ENCODE data around the gene ERCC6L. TPM values are rescaled to one million over a fixed set of nuclear protein-coding genes. Genes with fewer than 3 reads are reported as not detected.
A peak's percentile ranks its signal among the peaks of the same experiment; 100 is the strongest.

ERCC6L gene
- total and polyA plus RNA-seq, 2 donors (not counting 1 experiment from before 2014, with no cell fraction given): 0.34 to 0.61 TPM

- H3K36me3 ChIP-seq (replicated peaks in 1 of 2; ENCODE audit: control extremely low read depth in 1 of 2, control insufficient read depth in 1 of 2, extremely low read depth in 1 of 2, insufficient read depth in 2 of 2, low read length in 1 of 2): peaks cover 0 to 12% of the 10 kb centered on the region in 2 experiments
- no peak overlapping the region for H3K9ac ChIP-seq (ENCODE audit: low read length)
- H3K27me3 ChIP-seq (replicated peaks in 1 of 4; ENCODE audit: control extremely low read depth in 1 of 4, control insufficient read depth in 3 of 4, insufficient read depth in 4 of 4, low read length in 3 of 4): no peaks in the 10 kb centered on the region
- no peaks in the 10 kb centered on the region for H4K20me1 ChIP-seq (ENCODE audit: control insufficient read depth, insufficient read depth, low read length, poor library complexity, severe bottlenecking)
- Mint-ChIP-seq H3K27ac (no peak overlapping the region), H3K9me3 (ENCODE audit: insufficient read depth) (no peaks in the 10 kb centered on the region), H3K4me1 (no peaks in the 10 kb centered on the region), H3K4me3 (no peak overlapping the region), H3K27me3 (no peaks in the 10 kb centered on the region)
- no peak overlapping the region for H3K27ac ChIP-seq (ENCODE audit: low read length in 2 of 2)
- TF ChIP-seq, protein P1, sequence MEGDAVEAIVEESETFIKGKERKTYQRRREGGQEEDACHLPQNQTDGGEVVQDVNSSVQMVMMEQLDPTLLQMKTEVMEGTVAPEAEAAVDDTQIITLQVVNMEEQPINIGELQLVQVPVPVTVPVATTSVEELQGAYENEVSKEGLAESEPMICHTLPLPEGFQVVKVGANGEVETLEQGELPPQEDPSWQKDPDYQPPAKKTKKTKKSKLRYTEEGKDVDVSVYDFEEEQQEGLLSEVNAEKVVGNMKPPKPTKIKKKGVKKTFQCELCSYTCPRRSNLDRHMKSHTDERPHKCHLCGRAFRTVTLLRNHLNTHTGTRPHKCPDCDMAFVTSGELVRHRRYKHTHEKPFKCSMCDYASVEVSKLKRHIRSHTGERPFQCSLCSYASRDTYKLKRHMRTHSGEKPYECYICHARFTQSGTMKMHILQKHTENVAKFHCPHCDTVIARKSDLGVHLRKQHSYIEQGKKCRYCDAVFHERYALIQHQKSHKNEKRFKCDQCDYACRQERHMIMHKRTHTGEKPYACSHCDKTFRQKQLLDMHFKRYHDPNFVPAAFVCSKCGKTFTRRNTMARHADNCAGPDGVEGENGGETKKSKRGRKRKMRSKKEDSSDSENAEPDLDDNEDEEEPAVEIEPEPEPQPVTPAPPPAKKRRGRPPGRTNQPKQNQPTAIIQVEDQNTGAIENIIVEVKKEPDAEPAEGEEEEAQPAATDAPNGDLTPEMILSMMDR (IDR thresholded peaks at IDR 0.05): no peak
- TF ChIP-seq EZH2 (IDR thresholded peaks at IDR 0.05; ENCODE audit: borderline replicate concordance, insufficient read depth, low read depth, low read length, poor library complexity, severe bottlenecking): no peak
- H3K4me2 ChIP-seq (replicated peaks; ENCODE audit: low read depth, low read length, poor library complexity, severe bottlenecking): no peak overlapping the region
- ATAC-seq (ENCODE audit: low read depth): no peak
- no peaks in the 10 kb centered on the region for H3K79me2 ChIP-seq (ENCODE audit: control insufficient read depth, insufficient read depth, low read length)
- no peaks in the 10 kb centered on the region for H3K4me1 ChIP-seq (ENCODE audit: control insufficient read depth in 2 of 2, insufficient read depth in 2 of 2, low read length in 2 of 2)
- ChIA-PET CTCF (no interaction called here), POLR2A (no interaction called here)
- H3K9me3 ChIP-seq (ENCODE audit: control extremely low read depth in 1 of 3, control insufficient read depth in 2 of 3, insufficient read depth in 1 of 3, low read length in 2 of 3): no peaks in the 10 kb centered on the region
- H2AFZ ChIP-seq (ENCODE audit: insufficient read depth, low read depth, low read length, poor library complexity, severe bottlenecking): no peak overlapping the region
- no peak for DNase-seq
- no peak overlapping the region for H3K4me3 ChIP-seq (ENCODE audit: control extremely low read depth in 1 of 5, extremely low read depth in 1 of 5, insufficient read depth in 1 of 5, low read depth in 2 of 5, low read length in 4 of 5)
- WGBS (ENCODE audit: insufficient coverage): no CpG with 5 or more reads among the region's 7 CpGs
- intact Hi-C loops (cut with micrococcal nuclease): no loop called here
Observed at GRCh38 chrX:72201836-72202536, 36.8 kb downstream of the ERCC6L start.

- Histone ChIP-seq H3K4me2 (replicated peaks; ENCODE audit: low read depth, low read length, poor library complexity, severe bottlenecking) (peak overlapping the region; percentile 62), H2AFZ (ENCODE audit: insufficient read depth, low read depth, low read length, poor library complexity, severe bottlenecking) (no peak overlapping the region), H3K27ac (ENCODE audit: low read length in 2 of 2) (no peak overlapping the region), H3K4me1 (ENCODE audit: control insufficient read depth in 2 of 2, insufficient read depth in 2 of 2, low read length in 2 of 2) (peaks cover 14 to 17% of the 10 kb centered on the region in 2 donors), H3K36me3 (replicated peaks in 1 of 2; ENCODE audit: control extremely low read depth in 1 of 2, control insufficient read depth in 1 of 2, extremely low read depth in 1 of 2, insufficient read depth in 2 of 2, low read length in 1 of 2) (peaks cover 0 to 3% of the 10 kb centered on the region in 2 experiments), H3K4me3 (ENCODE audit: control extremely low read depth in 1 of 5, extremely low read depth in 1 of 5, insufficient read depth in 1 of 5, low read depth in 2 of 5, low read length in 4 of 5) (no peak overlapping the region), H3K27me3 (replicated peaks in 1 of 4; ENCODE audit: control extremely low read depth in 1 of 4, control insufficient read depth in 3 of 4, insufficient read depth in 4 of 4, low read length in 3 of 4) (no peaks in the 10 kb centered on the region), H3K9ac (ENCODE audit: low read length) (no peak overlapping the region), H4K20me1 (ENCODE audit: control insufficient read depth, insufficient read depth, low read length, poor library complexity, severe bottlenecking) (peaks cover 13% of the 10 kb centered on the region), H3K9me3 (ENCODE audit: control extremely low read depth in 1 of 3, control insufficient read depth in 2 of 3, insufficient read depth in 1 of 3, low read length in 2 of 3) (no peaks in the 10 kb centered on the region), H3K79me2 (ENCODE audit: control insufficient read depth, insufficient read depth, low read length) (peaks cover 30% of the 10 kb centered on the region)
- WGBS (ENCODE audit: insufficient coverage): 100% methylated on average over 2 of the region's 2 CpGs
- Mint-ChIP-seq H3K9me3 (ENCODE audit: insufficient read depth) (no peaks in the 10 kb centered on the region), H3K27ac (no peak overlapping the region), H3K4me1 (peaks cover 18% of the 10 kb centered on the region), H3K4me3 (no peak overlapping the region), H3K27me3 (no peaks in the 10 kb centered on the region)
- intact Hi-C loops (cut with micrococcal nuclease): no loop called here
- TF ChIP-seq, protein P1 (IDR thresholded peaks at IDR 0.05): no peak
- no peak for TF ChIP-seq EZH2 (IDR thresholded peaks at IDR 0.05; ENCODE audit: borderline replicate concordance, insufficient read depth, low read depth, low read length, poor library complexity, severe bottlenecking)
- DNase-seq (no peak), ATAC-seq (ENCODE audit: low read depth) (no peak)
- POLR2A ChIA-PET: no interaction called here
- CTCF ChIA-PET: interaction anchor here (1.0 kb wide), 1 partner anchor 57 kb away, joined by 5 read pairs; no protein-coding TSS in a partner anchor
Observed at GRCh38 chrX:72182924-72183323, 55.9 kb downstream of the ERCC6L start.
